HUES48 (cell line): ENCODE results near the gene PRIM2.
"Not testable (repeated sequence)": the region's sequence is repeated elsewhere in the genome, so short reads cannot be mapped to it uniquely, and the experiment has no call there.

Experiments
- H3K27ac ChIP-seq: one replicate; pipeline ENCODE4 v1.7.0; 2013; ENCODE audit warnings: low read depth, low read length, inconsistent platforms
- H3K27me3 ChIP-seq: 2 replicates; pipeline ENCODE4 v1.6.1; 2013; ENCODE audit warnings: mild to moderate bottlenecking, low read length; ENCODE audit not compliant: control insufficient read depth, insufficient read depth
- H3K36me3 ChIP-seq: 2 replicates; pipeline ENCODE4 v1.6.1; 2013; ENCODE audit warnings: low read length; ENCODE audit not compliant: control insufficient read depth, insufficient read depth
- H3K4me1 ChIP-seq: 2 replicates; pipeline ENCODE4 v1.6.1; 2013; ENCODE audit warnings: mild to moderate bottlenecking, low read length; ENCODE audit not compliant: control insufficient read depth, insufficient read depth
- H3K4me3 ChIP-seq: 2 replicates; pipeline ENCODE4 v1.5.1; 2013; ENCODE audit warnings: mild to moderate bottlenecking, low read depth, low read length
- H3K9ac ChIP-seq: 2 replicates; pipeline ENCODE4 v1.6.1; 2013; ENCODE audit warnings: mild to moderate bottlenecking, low read depth, low read length, moderate library complexity
- H3K9me3 ChIP-seq: 2 replicates; pipeline ENCODE4 v1.6.1; 2013; ENCODE audit warnings: low read length; ENCODE audit not compliant: control insufficient read depth, insufficient read depth

Gene PRIM2

GRCh38 chr6:57308755-57309154, 8.7 kb upstream of the PRIM2 start:
- H3K4me1 ChIP-seq, H3K9ac ChIP-seq: not testable (repeated sequence)

GRCh38 chr6:57310095-57310816, 7.2 kb upstream of the PRIM2 start:
- not testable (repeated sequence) for H3K27me3 ChIP-seq, H3K9me3 ChIP-seq, H3K36me3 ChIP-seq, H3K4me3 ChIP-seq, H3K4me1 ChIP-seq, H3K9ac ChIP-seq, H3K27ac ChIP-seq

More at GRCh38 chr6:57308755-57309154, 8.7 kb upstream of the PRIM2 start:
- not testable (repeated sequence) for H3K27me3 ChIP-seq, H3K9me3 ChIP-seq, H3K4me3 ChIP-seq, H3K27ac ChIP-seq, H3K36me3 ChIP-seq

GRCh38 chr6:57310817-57311157, 6.6 kb upstream of the PRIM2 start:
- H3K27ac ChIP-seq: no peak overlapping the region
- H3K4me3 ChIP-seq: no peak overlapping the region
- no peaks in the 10 kb centered on the region for H3K4me1 ChIP-seq
- no peak overlapping the region for H3K9ac ChIP-seq
- H3K27me3 ChIP-seq: no peaks in the 10 kb centered on the region
- H3K9me3 ChIP-seq: no peaks in the 10 kb centered on the region; the same call in 1 of the 2 replicates
- no peaks in the 10 kb centered on the region for H3K36me3 ChIP-seq

GRCh38 chr6:57311300-57312003, 6.0 kb upstream of the PRIM2 start:
- H3K36me3 ChIP-seq, H3K27ac ChIP-seq, H3K4me3 ChIP-seq, H3K27me3 ChIP-seq, H3K9ac ChIP-seq, H3K9me3 ChIP-seq, H3K4me1 ChIP-seq: not testable (repeated sequence)

GRCh38 chr6:57312004-57312345, 5.5 kb upstream of the PRIM2 start:
- Histone ChIP-seq H3K36me3 (no peaks in the 10 kb centered on the region), H3K9ac (no peak overlapping the region), H3K27ac (no peak overlapping the region), H3K9me3 (no peaks in the 10 kb centered on the region; the same call in 1 of the 2 replicates), H3K27me3 (no peaks in the 10 kb centered on the region), H3K4me1 (no peaks in the 10 kb centered on the region), H3K4me3 (no peak overlapping the region)

- no peak overlapping the region for H3K9ac ChIP-seq
- no peak overlapping the region for H3K27ac ChIP-seq
- H3K27me3 ChIP-seq: no peaks in the 10 kb centered on the region
- no peaks in the 10 kb centered on the region for H3K36me3 ChIP-seq
- H3K4me3 ChIP-seq: no peak overlapping the region
- 0 out of 2 replicates have a peak, but pooled peaks cover under 1% of the 10 kb centered on the region for H3K4me1 ChIP-seq
- no peaks in the 10 kb centered on the region; the same call in 1 of the 2 replicates for H3K9me3 ChIP-seq
Measured at GRCh38 chr6:57313009-57313408, 4.4 kb upstream of the PRIM2 start.

- Histone ChIP-seq H3K4me1 (0 out of 2 replicates have a peak, but pooled peaks cover 4% of the 10 kb centered on the region), H3K27ac (no peak overlapping the region), H3K27me3 (no peaks in the 10 kb centered on the region), H3K9ac (no peak overlapping the region), H3K9me3 (no peaks in the 10 kb centered on the region; the same call in 1 of the 2 replicates), H3K4me3 (no peak overlapping the region), H3K36me3 (0 out of 2 replicates have a peak, but pooled peaks cover 3% of the 10 kb centered on the region)
Measured at GRCh38 chr6:57313711-57314471, 3.5 kb upstream of the PRIM2 start.

GRCh38 chr6:57315111-57315510, 2.3 kb upstream of the PRIM2 start:
- Histone ChIP-seq H3K9ac (no peak overlapping the region), H3K36me3 (peaks cover 15% of the 10 kb centered on the region), H3K9me3 (no peaks in the 10 kb centered on the region; the same call in 1 of the 2 replicates), H3K4me3 (no peak overlapping the region), H3K27ac (no peak overlapping the region), H3K27me3 (no peaks in the 10 kb centered on the region), H3K4me1 (0 out of 2 replicates have a peak, but pooled peaks cover 4% of the 10 kb centered on the region)

GRCh38 chr6:57315851-57316250, 1.6 kb upstream of the PRIM2 start:
- Histone ChIP-seq H3K27ac (no peak overlapping the region), H3K36me3 (peaks cover 23% of the 10 kb centered on the region), H3K4me3 (no peak overlapping the region), H3K9ac (no peak overlapping the region), H3K4me1 (0 out of 2 replicates have a peak, but pooled peaks cover 4% of the 10 kb centered on the region), H3K27me3 (no peaks in the 10 kb centered on the region), H3K9me3 (no peaks in the 10 kb centered on the region)

GRCh38 chr6:57316581-57317059, 810 bp upstream of the PRIM2 start:
- Histone ChIP-seq H3K9me3 (no peaks in the 10 kb centered on the region), H3K27ac (no peak overlapping the region), H3K27me3 (no peaks in the 10 kb centered on the region), H3K4me1 (0 out of 2 replicates have a peak, but pooled peaks cover 4% of the 10 kb centered on the region), H3K4me3 (peak overlapping the region; percentile 92), H3K36me3 (peaks cover 30% of the 10 kb centered on the region), H3K9ac (no peak overlapping the region)
